Kidney (tissue), 14 donors: ENCODE results near the gene PTBP1. TPM values are rescaled to one million over a fixed set of nuclear protein-coding genes. Genes with fewer than 3 reads are reported as not detected.

Experiments
- DNase-seq, 5 donors: peaks; one replicate each; pipeline ENCODE4 v3.0.0-alpha.2; 2013 to 2020
- FAIRE-seq: peaks from 2 replicates; lab custom pipeline; 2012; peaks lifted over from hg19 to GRCh38; lab: Jason Lieb, UNC
- H3K27ac ChIP-seq, 2 donors: one replicate each; pipeline ENCODE4 v1.7.0; 2013; ENCODE audit warnings: low read depth in 2 of 2, low read length in 2 of 2, inconsistent platforms in 1 of 2
- H3K27me3 ChIP-seq: one replicate; pipeline ENCODE4 v1.7.1; 2013; ENCODE audit warnings: low read length, inconsistent platforms; ENCODE audit not compliant: control insufficient read depth, insufficient read depth
- H3K36me3 ChIP-seq, 3 donors: one replicate each; pipeline versions ENCODE4 v1.7.0 to v1.7.1; 2013; ENCODE audit warnings: low read length in 3 of 3, control low read depth in 1 of 3, inconsistent platforms in 1 of 3; ENCODE audit not compliant: insufficient read depth in 3 of 3, control insufficient read depth in 2 of 3
- H3K4me1 ChIP-seq, 3 donors: one replicate each; pipeline versions ENCODE4 v1.7.0 to v1.7.1; 2013; ENCODE audit warnings: low read length in 3 of 3, inconsistent platforms in 1 of 3, low read depth in 1 of 3; ENCODE audit not compliant: control insufficient read depth in 2 of 3, insufficient read depth in 2 of 3
- H3K4me3 ChIP-seq, 3 donors: one replicate each; pipeline versions ENCODE4 v1.7.0 to v1.8.1; 2013; ENCODE audit warnings: low read length in 3 of 3, control low read depth in 1 of 3, inconsistent platforms in 1 of 3
- H3K9ac ChIP-seq, 3 donors: one replicate each; pipeline versions ENCODE4 v1.7.0 to v1.7.1; 2013; ENCODE audit warnings: low read length in 3 of 3, control low read depth in 1 of 3, inconsistent platforms in 1 of 3
- H3K9me3 ChIP-seq, 3 donors: one replicate each; pipeline versions ENCODE4 v1.7.0 to v1.7.1; 2013; ENCODE audit warnings: low read length in 3 of 3, control low read depth in 1 of 3, inconsistent platforms in 1 of 3; ENCODE audit not compliant: control insufficient read depth in 2 of 3, insufficient read depth in 1 of 3
- intact Hi-C: fragments of 100-400 bp; cut with DNase I; formaldehyde crosslinking; loops from one replicate; pipeline ENCODE4 v1.11.1; 2022
- polyA plus RNA-seq: library from polyadenylated mRNA; stranded (reverse); fragments of 350-450 nt; fragmentation: Illumina TruSeq; extraction: RNeasy Lipid Tissue Mini Kit (QIAGEN cat#74804); gene quantifications from one replicate; pipeline ENCODE4 v1.2.3, GENCODE V29; 2014; ENCODE audit warnings: low read depth, low replicate concordance; ENCODE audit not compliant: insufficient read depth
- total RNA-seq: library from RNA; stranded (reverse); fragmentation: NEBNext Ultra II Directional; extraction: Animal tissue kit (Norgen Biotek cat#: 25700); gene quantifications from one replicate; pipeline ENCODE4 v1.2.1, GENCODE V29; 2021
- TF ChIP-seq, protein P1 (sequence below): IDR thresholded peaks from 3 replicates; pipeline ENCODE4 v1.5.1; 2012; ENCODE audit warnings: mild to moderate bottlenecking, moderate library complexity, borderline replicate concordance; ENCODE audit not compliant: insufficient read depth; ENCODE audit errors: extremely low read depth
- donor health status: control.
- donor health status: control.
- donor health status: control.
- donor health status: control.
- donor health status: control.
- donor health status: DM: yes; HTN: yes; CAD: no.
- donor health status: Normal renal cell carcinoma (clear cell type).

Gene PTBP1
- total and polyA plus RNA-seq, 2 donors from 2014 or later, result 102 to 339 TPM

- TF ChIP-seq, protein P1, sequence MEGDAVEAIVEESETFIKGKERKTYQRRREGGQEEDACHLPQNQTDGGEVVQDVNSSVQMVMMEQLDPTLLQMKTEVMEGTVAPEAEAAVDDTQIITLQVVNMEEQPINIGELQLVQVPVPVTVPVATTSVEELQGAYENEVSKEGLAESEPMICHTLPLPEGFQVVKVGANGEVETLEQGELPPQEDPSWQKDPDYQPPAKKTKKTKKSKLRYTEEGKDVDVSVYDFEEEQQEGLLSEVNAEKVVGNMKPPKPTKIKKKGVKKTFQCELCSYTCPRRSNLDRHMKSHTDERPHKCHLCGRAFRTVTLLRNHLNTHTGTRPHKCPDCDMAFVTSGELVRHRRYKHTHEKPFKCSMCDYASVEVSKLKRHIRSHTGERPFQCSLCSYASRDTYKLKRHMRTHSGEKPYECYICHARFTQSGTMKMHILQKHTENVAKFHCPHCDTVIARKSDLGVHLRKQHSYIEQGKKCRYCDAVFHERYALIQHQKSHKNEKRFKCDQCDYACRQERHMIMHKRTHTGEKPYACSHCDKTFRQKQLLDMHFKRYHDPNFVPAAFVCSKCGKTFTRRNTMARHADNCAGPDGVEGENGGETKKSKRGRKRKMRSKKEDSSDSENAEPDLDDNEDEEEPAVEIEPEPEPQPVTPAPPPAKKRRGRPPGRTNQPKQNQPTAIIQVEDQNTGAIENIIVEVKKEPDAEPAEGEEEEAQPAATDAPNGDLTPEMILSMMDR, result no peak
- FAIRE-seq (no peak), DNase-seq (peak in 1 of 5 donors; percentile 61)
- H3K9ac ChIP-seq, result no peak overlapping the region
- peak overlapping the region in 1 of 2 donors; percentile 32 for H3K27ac ChIP-seq
- peaks cover 0 to 9% (median 0%) of the 10 kb centered on the region in 3 donors for H3K4me1 ChIP-seq
- no peaks in the 10 kb centered on the region for H3K27me3 ChIP-seq
- intact Hi-C loops, result no loop called here
- H3K9me3 ChIP-seq, result no peaks in the 10 kb centered on the region
- no peaks in the 10 kb centered on the region for H3K36me3 ChIP-seq
- no peak overlapping the region for H3K4me3 ChIP-seq
These were observed 6.2 kb upstream of the PTBP1 start for GRCh38 chr19:791007-791566.

DNA sequence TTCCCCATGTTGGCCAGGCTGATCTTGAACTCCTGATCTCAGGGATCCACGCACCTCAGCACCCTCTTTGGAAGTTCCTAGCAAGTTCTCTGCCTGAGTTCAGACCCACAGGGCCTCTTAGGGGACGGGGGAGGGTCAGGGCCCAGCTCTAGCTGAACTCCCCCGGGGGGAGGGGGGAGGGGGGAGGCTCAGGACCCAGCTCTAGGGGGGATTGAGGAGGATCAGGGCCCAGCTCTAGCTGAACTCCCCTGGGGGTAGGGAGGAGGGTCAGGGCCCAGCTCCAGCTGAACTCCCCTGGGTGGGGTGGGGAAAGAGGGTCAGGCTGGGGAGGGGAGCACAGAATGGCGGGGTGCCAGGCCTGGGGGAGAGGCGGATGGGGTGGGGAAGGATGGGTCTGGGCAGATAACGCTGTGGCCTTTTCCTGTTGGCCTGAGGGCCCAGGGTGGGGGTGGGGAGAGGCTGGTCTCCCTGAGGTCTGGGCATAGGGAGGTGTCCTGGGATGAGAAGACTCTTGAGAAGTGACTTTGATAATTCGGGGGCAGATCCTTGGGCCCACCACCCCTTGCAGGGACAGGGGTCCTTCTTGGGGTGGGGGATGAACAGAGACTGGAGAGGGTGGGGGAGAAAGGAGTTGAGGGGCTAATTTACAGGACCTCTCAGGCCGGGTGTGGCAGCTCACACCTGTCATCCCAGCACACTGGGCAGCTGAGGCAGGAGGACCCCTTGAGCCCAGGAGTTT lies 5.5 kb upstream of the PTBP1 start:
- H3K4me1 ChIP-seq, result peaks cover 0 to 9% (median 0%) of the 10 kb centered on the region in 3 donors
- peak overlapping the region; percentile 32 to 65 for H3K27ac ChIP-seq
- FAIRE-seq (no peak), DNase-seq (peak in 2 of 5 donors; percentile 76 to 78)
- no peaks in the 10 kb centered on the region for H3K36me3 ChIP-seq
- peak overlapping the region in 1 of 3 donors; percentile 7 for H3K9ac ChIP-seq
- no peaks in the 10 kb centered on the region for H3K27me3 ChIP-seq
- TF ChIP-seq, protein P1, result no peak
- H3K4me3 ChIP-seq, result no peak overlapping the region
- intact Hi-C loops, result no loop called here
- no peaks in the 10 kb centered on the region for H3K9me3 ChIP-seq

DNA sequence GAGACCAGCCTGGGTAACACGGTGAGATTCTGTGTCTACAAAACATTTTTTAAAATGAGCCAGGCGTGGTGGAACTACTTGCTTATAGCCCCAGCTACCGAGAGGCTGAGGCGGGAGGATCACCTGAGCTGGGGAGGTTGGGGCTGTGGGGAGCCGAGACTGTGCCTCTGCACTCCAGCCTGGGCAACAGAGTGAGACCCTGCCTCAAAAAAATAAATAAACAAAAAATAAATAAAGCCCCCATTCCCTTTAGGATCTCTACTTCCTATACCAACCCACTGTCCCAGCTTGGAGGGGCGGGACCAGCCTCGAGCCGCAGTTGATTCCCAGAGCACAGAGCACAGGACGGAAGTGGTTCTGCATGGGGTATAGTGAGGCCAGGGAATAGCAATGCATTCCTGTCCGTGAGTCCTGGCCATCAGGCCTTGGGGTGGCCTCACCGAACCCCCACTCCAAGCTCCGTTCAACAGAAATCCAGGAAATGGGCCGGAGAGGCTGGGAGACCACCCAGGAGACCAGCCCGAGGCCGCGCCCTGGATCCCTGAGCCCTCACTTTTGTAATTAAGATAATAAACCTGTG lies 4.9 kb upstream of the PTBP1 start:
- peaks cover 0 to 9% (median 0%) of the 10 kb centered on the region in 3 donors for H3K4me1 ChIP-seq
- no peak for FAIRE-seq
- no peaks in the 10 kb centered on the region for H3K27me3 ChIP-seq
- DNase-seq, result peak in 1 of 5 donors; percentile 61
- intact Hi-C loops, result no loop called here
- H3K9ac ChIP-seq, result peak overlapping the region in 1 of 3 donors; percentile 7
- no peak overlapping the region for H3K4me3 ChIP-seq
- peak overlapping the region in 1 of 2 donors; percentile 65 for H3K27ac ChIP-seq
- TF ChIP-seq, protein P1, result no peak
- H3K36me3 ChIP-seq, result no peaks in the 10 kb centered on the region
- H3K9me3 ChIP-seq, result no peaks in the 10 kb centered on the region
